GM23338 (cell line): ENCODE data around the gene CDC42EP5. TPM values are rescaled to one million over a fixed set of nuclear protein-coding genes. Genes with fewer than 3 reads are reported as not detected.

Experiments
- ATAC-seq: fragments of 200-7000 bp; cut with Tn5 transposase; 3 replicates; pipeline ENCODE4 v1.9.1; 2020
- DNase-seq: peaks from one replicate; pipeline ENCODE4 v3.0.0-alpha.2; 2015; ENCODE audit warnings: low spot score
- H2AFZ ChIP-seq: fragments of 200-600 bp; sonication (generic); 2 replicates; pipeline ENCODE4 v1.8.0; 2016; ENCODE audit warnings: antibody characterized with exemption, mild to moderate bottlenecking, moderate library complexity
- H3F3A ChIP-seq: fragments of 200-600 bp; sonication (generic); replicated peaks from 2 replicates; pipeline ENCODE4 v1.8.0; 2017; ENCODE audit warnings: antibody characterized with exemption, mixed run types, low read depth
- H3K27ac ChIP-seq: fragments of 200-600 bp; sonication (generic); 2 replicates; pipeline ENCODE4 v1.6.1; 2016; ENCODE audit warnings: low read depth
- H3K27me3 ChIP-seq: fragments of 200-600 bp; sonication (generic); 2 replicates; pipeline ENCODE4 v1.8.0; 2016; ENCODE audit warnings: mild to moderate bottlenecking, mixed run types, moderate library complexity; ENCODE audit not compliant: insufficient read depth
- H3K36me3 ChIP-seq: fragments of 200-600 bp; sonication (generic); 2 replicates; pipeline ENCODE4 v1.8.0; 2016; ENCODE audit warnings: mild to moderate bottlenecking; ENCODE audit not compliant: insufficient read depth
- H3K4me1 ChIP-seq: fragments of 200-600 bp; sonication (generic); 2 replicates; pipeline ENCODE4 v1.8.0; 2016; ENCODE audit warnings: mild to moderate bottlenecking, moderate library complexity; ENCODE audit not compliant: insufficient read depth
- H3K4me2 ChIP-seq: fragments of 200-600 bp; sonication (generic); 2 replicates; pipeline ENCODE4 v1.7.1; 2017; ENCODE audit warnings: mixed run types
- H3K4me3 ChIP-seq: fragments of 200-600 bp; sonication (generic); 2 replicates; pipeline ENCODE4 v1.6.1; 2016; ENCODE audit warnings: mixed run types
- H3K79me2 ChIP-seq: fragments of 200-600 bp; sonication (generic); replicated peaks from 2 replicates; pipeline ENCODE4 v1.8.0; 2017; ENCODE audit warnings: mild to moderate bottlenecking; ENCODE audit not compliant: insufficient read depth
- H3K9me2 ChIP-seq: fragments of 200-600 bp; sonication (generic); 2 replicates; pipeline ENCODE4 v1.8.0; 2017; ENCODE audit not compliant: insufficient read depth
- H4K20me1 ChIP-seq: fragments of 200-600 bp; sonication (generic); replicated peaks from 2 replicates; pipeline ENCODE4 v1.8.0; 2017; ENCODE audit warnings: mild to moderate bottlenecking; ENCODE audit not compliant: insufficient read depth
- H3K27ac Mint-ChIP-seq: 2 replicates; pipeline ENCODE4 v1.8.0; 2020; ENCODE audit warnings: inconsistent platforms, mild to moderate bottlenecking, moderate library complexity, mixed read lengths
- H3K27me3 Mint-ChIP-seq: 3 replicates; pipeline ENCODE4 v1.8.0; 2022; ENCODE audit warnings: low read depth, mild to moderate bottlenecking, moderate library complexity, mixed read lengths, inconsistent platforms; ENCODE audit not compliant: insufficient read depth, poor library complexity
- H3K36me3 Mint-ChIP-seq: 3 replicates; pipeline ENCODE4 v1.8.0; 2021; ENCODE audit warnings: low read depth, mild to moderate bottlenecking, inconsistent platforms, moderate library complexity, mixed read lengths
- H3K4me1 Mint-ChIP-seq: 3 replicates; pipeline ENCODE4 v1.8.0; 2020; ENCODE audit warnings: mild to moderate bottlenecking, inconsistent platforms, mixed read lengths
- H3K4me3 Mint-ChIP-seq: 3 replicates; pipeline ENCODE4 v1.8.0; 2021; ENCODE audit warnings: moderate library complexity, mild to moderate bottlenecking, inconsistent platforms, mixed read lengths
- H3K9me3 Mint-ChIP-seq: 3 replicates; pipeline ENCODE4 v1.8.0; 2020; ENCODE audit warnings: moderate library complexity, mild to moderate bottlenecking, inconsistent platforms, mixed read lengths
- CREB1 ChIP-seq: fragments of 250-450 bp; sonication (Bioruptor Pico); IDR thresholded peaks from 2 replicates; pipeline ENCODE4 v1.5.0; 2020; ENCODE audit warnings: low read depth, mild to moderate bottlenecking, moderate library complexity
- EZH2 ChIP-seq: fragments of 200-600 bp; sonication (generic); IDR thresholded peaks from one replicate; pipeline ENCODE4 v1.8.0; 2017; ENCODE audit warnings: antibody characterized with exemption, mild to moderate bottlenecking, low read depth; ENCODE audit not compliant: unreplicated experiment
- EZH2phosphoT487 ChIP-seq: fragments of 200-600 bp; sonication (generic); IDR thresholded peaks from one replicate; pipeline ENCODE4 v1.8.1; 2018; ENCODE audit warnings: antibody characterized with exemption; ENCODE audit not compliant: unreplicated experiment
- JUNB ChIP-seq: IDR thresholded peaks from one replicate; pipeline ENCODE4 v1.6.1; 2016; ENCODE audit warnings: antibody characterized with exemption; ENCODE audit not compliant: unreplicated experiment
- NANOG ChIP-seq: IDR thresholded peaks from 2 replicates; pipeline ENCODE4 v1.6.1; 2016; ENCODE audit warnings: antibody characterized with exemption, borderline replicate concordance
- POLR2AphosphoS5 ChIP-seq: IDR thresholded peaks from 2 replicates; pipeline ENCODE4 v1.6.1; 2016; ENCODE audit warnings: antibody characterized with exemption, low read depth
- ZNF114 ChIP-seq: fragments of 250-450 bp; sonication (Bioruptor Pico); IDR thresholded peaks from 2 replicates; pipeline ENCODE4 v1.5.0; 2020; ENCODE audit warnings: mild to moderate bottlenecking, moderate library complexity
- ZNF462 ChIP-seq: fragments of 250-450 bp; sonication (Bioruptor Pico); IDR thresholded peaks from 2 replicates; pipeline ENCODE4 v1.5.0; 2020; ENCODE audit warnings: mild to moderate bottlenecking, moderate library complexity
- polyA plus RNA-seq: library from polyadenylated mRNA; unstranded; fragments of >200 nt; fragmentation: Nextera tagmentation; extraction: Ambion mirVana; gene quantifications from 2 replicates; pipeline ENCODE4 v1.2.1, GENCODE V29; 2016
- total RNA-seq: library from RNA; depleted of rRNA; stranded (reverse); fragments of >200 nt; shearing (Covaris generic); gene quantifications from 2 replicates; pipeline ENCODE4 v1.2.3, GENCODE V29; 2014
- TF ChIP-seq, protein P1 (sequence below), 2 experiments: fragments of 200-600 bp in 1 of 2; sonication (generic) in 1 of 2; conservative IDR thresholded peaks; 2 replicates each; pipeline versions ENCODE4 v1.5.1 to v1.6.1; 2016 to 2017; ENCODE audit warnings: antibody characterized with exemption in 2 of 2, low read depth in 2 of 2, mild to moderate bottlenecking in 2 of 2, moderate library complexity in 1 of 2

The CDC42EP5 gene
- total and polyA plus RNA-seq, 2 experiments from 2014 or later: 1.4 to 3.4 TPM

DNA sequence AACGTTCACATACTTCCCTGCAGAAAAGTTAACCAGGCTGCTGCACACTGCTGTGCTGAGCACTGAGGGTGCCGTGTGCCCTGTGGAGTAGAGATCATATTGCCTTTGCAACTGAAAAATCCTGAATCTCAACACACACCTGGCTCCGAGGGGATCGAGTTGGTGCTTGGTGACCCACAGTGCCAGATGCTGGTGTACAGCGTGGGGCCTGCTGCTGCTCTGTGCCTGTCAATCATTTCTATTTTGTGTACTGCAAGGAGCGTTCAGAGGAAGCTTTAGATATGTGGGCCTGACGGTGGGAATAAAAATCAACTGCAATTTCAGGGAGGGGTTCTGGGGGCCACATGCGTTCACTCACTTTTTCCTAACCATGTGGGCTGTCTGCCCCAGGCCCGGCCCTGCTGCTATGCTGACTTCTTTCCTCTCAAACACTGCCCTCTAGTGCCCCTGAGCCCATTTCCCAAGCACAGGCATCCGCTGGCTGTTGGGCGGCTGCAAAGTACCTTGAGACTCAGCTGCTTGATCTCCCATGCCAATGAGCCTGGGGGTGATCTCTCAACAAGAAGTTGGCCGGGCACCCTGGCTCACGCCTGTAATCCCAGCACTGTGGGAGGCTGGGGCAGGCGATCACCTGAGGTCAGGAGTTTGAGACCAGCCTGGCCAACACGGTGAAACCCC lies 33.8 kb downstream of the CDC42EP5 start:
- peaks cover 3% of the 10 kb centered on the region for H3K79me2 ChIP-seq
- Mint-ChIP-seq H3K27me3 (peaks cover 20% of the 10 kb centered on the region), H3K4me3 (no peak overlapping the region), H3K36me3 (peaks cover 28% of the 10 kb centered on the region), H3K9me3 (no peaks in the 10 kb centered on the region; the same call in 2 of the 3 replicates), H3K27ac (no peak overlapping the region), H3K4me1 (peaks cover 40% of the 10 kb centered on the region)
- ATAC-seq: peak; percentile 79
- no peak overlapping the region for H3K4me3 ChIP-seq
- no peaks in the 10 kb centered on the region for H3K9me2 ChIP-seq
- peaks cover 25% of the 10 kb centered on the region for H3K4me1 ChIP-seq
- no peaks in the 10 kb centered on the region for H3K27me3 ChIP-seq
- no peak overlapping the region for H2AFZ ChIP-seq
- peaks cover 9% of the 10 kb centered on the region for H4K20me1 ChIP-seq
- no peak overlapping the region for H3K4me2 ChIP-seq
- H3K27ac ChIP-seq: no peak overlapping the region
- 0 out of 2 replicates have a peak, but pooled peaks cover 4% of the 10 kb centered on the region for H3F3A ChIP-seq
- DNase-seq: peak; percentile 93
- TF ChIP-seq EZH2 (no peak), NANOG (no peak)
- TF ChIP-seq, protein P1, sequence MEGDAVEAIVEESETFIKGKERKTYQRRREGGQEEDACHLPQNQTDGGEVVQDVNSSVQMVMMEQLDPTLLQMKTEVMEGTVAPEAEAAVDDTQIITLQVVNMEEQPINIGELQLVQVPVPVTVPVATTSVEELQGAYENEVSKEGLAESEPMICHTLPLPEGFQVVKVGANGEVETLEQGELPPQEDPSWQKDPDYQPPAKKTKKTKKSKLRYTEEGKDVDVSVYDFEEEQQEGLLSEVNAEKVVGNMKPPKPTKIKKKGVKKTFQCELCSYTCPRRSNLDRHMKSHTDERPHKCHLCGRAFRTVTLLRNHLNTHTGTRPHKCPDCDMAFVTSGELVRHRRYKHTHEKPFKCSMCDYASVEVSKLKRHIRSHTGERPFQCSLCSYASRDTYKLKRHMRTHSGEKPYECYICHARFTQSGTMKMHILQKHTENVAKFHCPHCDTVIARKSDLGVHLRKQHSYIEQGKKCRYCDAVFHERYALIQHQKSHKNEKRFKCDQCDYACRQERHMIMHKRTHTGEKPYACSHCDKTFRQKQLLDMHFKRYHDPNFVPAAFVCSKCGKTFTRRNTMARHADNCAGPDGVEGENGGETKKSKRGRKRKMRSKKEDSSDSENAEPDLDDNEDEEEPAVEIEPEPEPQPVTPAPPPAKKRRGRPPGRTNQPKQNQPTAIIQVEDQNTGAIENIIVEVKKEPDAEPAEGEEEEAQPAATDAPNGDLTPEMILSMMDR (conservative IDR thresholded peaks at IDR 0.05; ENCODE audit: low read depth in 2 of 2): peak; percentile 71 to 91
- no peaks in the 10 kb centered on the region for H3K36me3 ChIP-seq

- Histone ChIP-seq H3K4me2 (peak overlapping the region; percentile 78), H3K9me2 (no peaks in the 10 kb centered on the region), H3F3A (0 out of 2 replicates have a peak, but pooled peaks cover 4% of the 10 kb centered on the region), H3K4me3 (peak overlapping the region; percentile 49), H3K27me3 (0 out of 2 replicates have a peak, but pooled peaks cover 3% of the 10 kb centered on the region), H3K4me1 (peaks cover 25% of the 10 kb centered on the region), H3K36me3 (no peaks in the 10 kb centered on the region), H4K20me1 (peaks cover 9% of the 10 kb centered on the region), H3K79me2 (peaks cover 3% of the 10 kb centered on the region; the same call in 1 of the 2 replicates), H2AFZ (no peak overlapping the region), H3K27ac (no peak overlapping the region)
- Mint-ChIP-seq H3K36me3 (peaks cover 12% of the 10 kb centered on the region), H3K27ac (no peak overlapping the region; the same call in 1 of the 2 replicates), H3K27me3 (peaks cover 27% of the 10 kb centered on the region), H3K9me3 (no peaks in the 10 kb centered on the region; the same call in 2 of the 3 replicates), H3K4me3 (peak overlapping the region; percentile 45; the same call in 2 of the 3 replicates), H3K4me1 (peaks cover 45% of the 10 kb centered on the region)
- peak; percentile 24 for DNase-seq
- no peak for ATAC-seq
- TF ChIP-seq, protein P1 (conservative IDR thresholded peaks at IDR 0.05; ENCODE audit: low read depth in 2 of 2): no peak
- no peak for TF ChIP-seq ZNF462
- no peak for TF ChIP-seq CREB1 (CRISPR knock-in tag)
- TF ChIP-seq NANOG: no peak
- no peak for TF ChIP-seq POLR2AphosphoS5
- no peak for TF ChIP-seq EZH2phosphoT487
- TF ChIP-seq JUNB: no peak
- no peak for TF ChIP-seq ZNF114 (CRISPR knock-in tag)
- TF ChIP-seq EZH2: no peak
Measured at GRCh38 chr19:54436628-54437252, 36.4 kb downstream of the CDC42EP5 start.
